ENCODE results near the gene GRN.

The GRN gene

DNA sequence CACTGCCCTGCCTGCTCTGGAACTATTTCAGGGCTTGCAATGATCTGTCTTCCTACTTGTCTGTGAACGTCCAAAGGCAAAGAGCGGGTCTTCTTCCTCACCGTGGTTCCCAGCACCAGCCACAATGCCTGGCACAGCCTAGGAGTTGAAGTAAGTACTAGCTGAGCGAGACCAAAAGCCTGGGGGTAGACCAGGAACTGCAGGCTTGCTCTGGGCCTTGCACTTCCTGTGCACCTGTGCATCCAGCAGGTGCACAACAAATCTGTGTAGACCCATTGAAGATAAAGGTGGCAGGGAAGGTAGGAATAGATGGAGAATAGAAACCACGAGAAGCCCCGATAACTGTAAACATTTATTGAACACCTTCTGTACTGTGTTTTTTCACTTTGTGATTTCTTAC lies 13.9 kb downstream of the GRN start:
- peaks cover 6 to 9% of the 10 kb centered on the region in 2 experiments for H3K36me3 ChIP-seq (ENCODE audit: control insufficient read depth in 1 of 2, insufficient read depth in 2 of 2, low read length in 2 of 2)
- WGBS (ENCODE audit: extremely low coverage, insufficient coverage, insufficient read length), result no CpG with 5 or more reads among the region's 6 CpGs
- H2BK12ac ChIP-seq (ENCODE audit: low read length), result no peak overlapping the region
- no peak overlapping the region for H4K91ac ChIP-seq (ENCODE audit: low read depth, low read length)
- no peak overlapping the region for H3K27ac ChIP-seq (ENCODE audit: low read depth, low read length)
- no peak overlapping the region for H2AFZ ChIP-seq (ENCODE audit: insufficient read depth, low read length, poor library complexity)
- no peak overlapping the region for H3K23ac ChIP-seq (ENCODE audit: low read length)
- peak overlapping the region; percentile 10 for H4K12ac ChIP-seq (ENCODE audit: low read depth, low read length)
- no peak overlapping the region for H3K4ac ChIP-seq (ENCODE audit: low read depth, low read length)
- no peak overlapping the region for H3K9ac ChIP-seq (ENCODE audit: low read length)
- H3K4me1 ChIP-seq (ENCODE audit: control insufficient read depth in 1 of 2, insufficient read depth in 2 of 2, low read length in 2 of 2), result peaks cover 2 to 11% of the 10 kb centered on the region in 2 experiments
- no peaks in the 10 kb centered on the region for H3K27me3 ChIP-seq (ENCODE audit: insufficient read depth, low read length)
- no peak overlapping the region for H3K4me3 ChIP-seq (ENCODE audit: low read depth, low read length)
- H2BK5ac ChIP-seq (ENCODE audit: low read depth, low read length, poor library complexity), result no peak overlapping the region
- no peak overlapping the region for H3K18ac ChIP-seq (ENCODE audit: low read length)
- H3K79me1 ChIP-seq (ENCODE audit: low read length), result peaks cover 6% of the 10 kb centered on the region
- peaks cover 6% of the 10 kb centered on the region for H3K79me2 ChIP-seq (ENCODE audit: control insufficient read depth, insufficient read depth, low read length, poor library complexity)
- no peak overlapping the region for H4K8ac ChIP-seq (ENCODE audit: low read depth, low read length)
- no peak for DNase-seq
- no peak overlapping the region for H3K14ac ChIP-seq (ENCODE audit: low read length)
- H2BK120ac ChIP-seq (ENCODE audit: insufficient read depth, low read length, poor library complexity), result no peak overlapping the region
- H3K4me2 ChIP-seq (ENCODE audit: low read length), result no peak overlapping the region
- H2AK5ac ChIP-seq (ENCODE audit: low read length), result no peak overlapping the region
- H3K9me3 ChIP-seq (ENCODE audit: insufficient read depth, low read depth, low read length), result no peaks in the 10 kb centered on the region

DNA sequence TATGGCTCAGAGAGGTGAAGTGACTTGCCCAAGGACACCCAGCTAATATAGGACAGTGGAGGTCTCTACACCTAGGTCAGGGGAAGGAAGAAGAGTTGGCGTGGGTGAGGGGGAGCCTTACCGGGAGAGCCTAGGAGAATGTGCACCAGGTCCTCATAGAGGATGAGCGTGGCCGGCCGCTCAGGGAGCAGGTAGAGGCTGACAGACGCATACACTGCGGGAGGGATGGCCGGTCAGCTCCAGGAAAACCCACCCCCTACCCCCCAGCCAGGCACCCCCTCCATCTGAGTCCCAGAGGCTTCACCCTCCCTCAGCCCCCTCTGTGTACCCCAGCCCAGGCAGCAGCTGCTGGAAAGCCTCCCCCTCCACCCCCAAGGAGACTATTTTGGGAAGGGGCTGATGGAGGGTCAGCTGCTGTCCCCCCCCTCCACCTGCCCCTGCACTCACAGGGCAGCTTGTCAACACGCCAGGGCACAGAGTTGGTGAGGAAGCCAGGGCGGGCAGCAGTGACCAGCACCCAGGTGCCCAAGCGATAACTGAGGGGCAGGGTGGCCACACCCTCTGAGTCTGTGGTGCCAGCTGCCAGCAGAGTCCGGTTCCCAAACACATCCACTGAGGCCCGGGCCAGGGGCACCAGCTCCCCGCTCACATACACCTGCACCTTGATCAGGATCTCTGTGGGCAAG lies 14.5 kb downstream of the GRN start:
- H4K91ac ChIP-seq (ENCODE audit: low read depth, low read length), result no peak overlapping the region
- no peak overlapping the region for H3K27ac ChIP-seq (ENCODE audit: low read depth, low read length)
- peaks cover 6% of the 10 kb centered on the region for H3K79me2 ChIP-seq (ENCODE audit: control insufficient read depth, insufficient read depth, low read length, poor library complexity)
- no CpG with 5 or more reads among the region's 14 CpGs for WGBS (ENCODE audit: extremely low coverage, insufficient coverage, insufficient read length)
- no peak overlapping the region for H3K23ac ChIP-seq (ENCODE audit: low read length)
- H4K8ac ChIP-seq (ENCODE audit: low read depth, low read length), result no peak overlapping the region
- peaks cover 6% of the 10 kb centered on the region for H3K79me1 ChIP-seq (ENCODE audit: low read length)
- H3K9ac ChIP-seq (ENCODE audit: low read length), result no peak overlapping the region
- no peak overlapping the region for H3K4me3 ChIP-seq (ENCODE audit: low read depth, low read length)
- no peak overlapping the region for H3K18ac ChIP-seq (ENCODE audit: low read length)
- no peak overlapping the region for H2BK5ac ChIP-seq (ENCODE audit: low read depth, low read length, poor library complexity)
- no peak overlapping the region for H3K4ac ChIP-seq (ENCODE audit: low read depth, low read length)
- H3K14ac ChIP-seq (ENCODE audit: low read length), result no peak overlapping the region
- no peaks in the 10 kb centered on the region for H3K27me3 ChIP-seq (ENCODE audit: insufficient read depth, low read length)
- H3K4me2 ChIP-seq (ENCODE audit: low read length), result no peak overlapping the region
- DNase-seq, result no peak
- H3K36me3 ChIP-seq (ENCODE audit: control insufficient read depth in 1 of 2, insufficient read depth in 2 of 2, low read length in 2 of 2), result peaks cover 6 to 9% of the 10 kb centered on the region in 2 experiments
- H2BK120ac ChIP-seq (ENCODE audit: insufficient read depth, low read length, poor library complexity), result no peak overlapping the region
- no peaks in the 10 kb centered on the region for H3K9me3 ChIP-seq (ENCODE audit: insufficient read depth, low read depth, low read length)
- peaks cover 2 to 11% of the 10 kb centered on the region in 2 experiments for H3K4me1 ChIP-seq (ENCODE audit: control insufficient read depth in 1 of 2, insufficient read depth in 2 of 2, low read length in 2 of 2)
- no peak overlapping the region for H2AFZ ChIP-seq (ENCODE audit: insufficient read depth, low read length, poor library complexity)
- H4K12ac ChIP-seq (ENCODE audit: low read depth, low read length), result no peak overlapping the region
- no peak overlapping the region for H2BK12ac ChIP-seq (ENCODE audit: low read length)
- H2AK5ac ChIP-seq (ENCODE audit: low read length), result no peak overlapping the region

DNA sequence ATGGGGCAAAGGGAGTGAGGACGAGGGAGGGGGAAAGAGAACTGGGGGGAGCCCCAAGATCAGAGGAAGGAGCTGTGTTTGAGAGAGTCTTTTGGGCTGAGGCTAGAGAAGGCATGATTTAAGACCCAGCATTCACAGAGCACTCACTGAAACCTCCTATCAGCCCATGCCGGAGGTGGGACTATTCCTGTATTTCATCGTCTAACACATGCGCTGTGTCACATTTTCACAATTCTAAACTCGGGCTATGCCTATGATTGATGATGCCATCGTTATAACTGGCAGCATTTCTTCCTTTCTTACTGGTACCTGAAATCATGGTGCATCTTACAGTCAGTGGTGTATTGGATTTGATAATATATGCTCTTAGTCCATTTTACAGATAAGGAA lies 15.0 kb downstream of the GRN start:
- Histone ChIP-seq H3K9me3 (ENCODE audit: insufficient read depth, low read depth, low read length) (no peaks in the 10 kb centered on the region), H2BK12ac (ENCODE audit: low read length) (no peak overlapping the region), H3K4me2 (ENCODE audit: low read length) (no peak overlapping the region), H3K79me1 (ENCODE audit: low read length) (peaks cover 6% of the 10 kb centered on the region), H3K36me3 (ENCODE audit: control insufficient read depth in 1 of 2, insufficient read depth in 2 of 2, low read length in 2 of 2) (peaks cover 4 to 9% of the 10 kb centered on the region in 2 experiments), H2BK5ac (ENCODE audit: low read depth, low read length, poor library complexity) (no peak overlapping the region), H3K4ac (ENCODE audit: low read depth, low read length) (no peak overlapping the region), H3K79me2 (ENCODE audit: control insufficient read depth, insufficient read depth, low read length, poor library complexity) (peaks cover 6% of the 10 kb centered on the region), H4K91ac (ENCODE audit: low read depth, low read length) (no peak overlapping the region), H2BK120ac (ENCODE audit: insufficient read depth, low read length, poor library complexity) (no peak overlapping the region), H3K4me1 (ENCODE audit: control insufficient read depth in 1 of 2, insufficient read depth in 2 of 2, low read length in 2 of 2) (peaks cover 2 to 11% of the 10 kb centered on the region in 2 experiments), H4K8ac (ENCODE audit: low read depth, low read length) (no peak overlapping the region), H2AFZ (ENCODE audit: insufficient read depth, low read length, poor library complexity) (no peak overlapping the region), H3K14ac (ENCODE audit: low read length) (no peak overlapping the region), H3K9ac (ENCODE audit: low read length) (no peak overlapping the region), H3K18ac (ENCODE audit: low read length) (no peak overlapping the region), H3K4me3 (ENCODE audit: low read depth, low read length) (no peak overlapping the region), H3K23ac (ENCODE audit: low read length) (no peak overlapping the region), H2AK5ac (ENCODE audit: low read length) (no peak overlapping the region), H4K12ac (ENCODE audit: low read depth, low read length) (no peak overlapping the region), H3K27ac (ENCODE audit: low read depth, low read length) (no peak overlapping the region), H3K27me3 (ENCODE audit: insufficient read depth, low read length) (no peaks in the 10 kb centered on the region)
- WGBS (ENCODE audit: extremely low coverage, insufficient coverage, insufficient read length), result no CpG with 5 or more reads among the region's 6 CpGs
- no peak for DNase-seq

DNA sequence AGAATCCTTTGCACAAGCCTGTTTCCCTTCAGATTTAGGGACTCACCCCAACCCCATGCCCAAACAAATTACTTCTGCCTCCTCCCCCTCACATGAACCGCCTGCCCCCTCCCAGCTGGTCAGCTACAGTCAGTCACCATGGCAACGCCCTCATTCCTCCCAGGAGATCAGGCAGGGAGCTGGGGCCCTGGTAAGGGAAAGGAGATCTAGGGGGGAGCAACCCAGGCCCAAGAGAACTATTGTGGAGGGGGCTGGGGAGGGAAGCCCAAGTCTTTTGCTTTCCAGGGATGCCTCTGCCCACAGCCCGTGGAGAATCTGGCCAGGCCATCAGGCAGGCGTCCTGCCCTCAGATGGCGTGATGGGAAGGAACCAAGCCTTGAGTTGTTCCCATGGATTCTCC lies 15.7 kb downstream of the GRN start:
- H2AK5ac ChIP-seq (ENCODE audit: low read length), result no peak overlapping the region
- no peak overlapping the region for H3K4me3 ChIP-seq (ENCODE audit: low read depth, low read length)
- H2BK12ac ChIP-seq (ENCODE audit: low read length), result no peak overlapping the region
- no CpG with 5 or more reads among the region's 5 CpGs for WGBS (ENCODE audit: extremely low coverage, insufficient coverage, insufficient read length)
- H4K12ac ChIP-seq (ENCODE audit: low read depth, low read length), result no peak overlapping the region
- H3K18ac ChIP-seq (ENCODE audit: low read length), result no peak overlapping the region
- H3K4ac ChIP-seq (ENCODE audit: low read depth, low read length), result no peak overlapping the region
- H3K9ac ChIP-seq (ENCODE audit: low read length), result no peak overlapping the region
- no peaks in the 10 kb centered on the region for H3K9me3 ChIP-seq (ENCODE audit: insufficient read depth, low read depth, low read length)
- no peak for DNase-seq
- H3K14ac ChIP-seq (ENCODE audit: low read length), result no peak overlapping the region
- H3K36me3 ChIP-seq (ENCODE audit: control insufficient read depth in 1 of 2, insufficient read depth in 2 of 2, low read length in 2 of 2), result peaks cover 0 to 6% of the 10 kb centered on the region in 2 experiments
- H2AFZ ChIP-seq (ENCODE audit: insufficient read depth, low read length, poor library complexity), result no peak overlapping the region
- peaks cover 6% of the 10 kb centered on the region for H3K79me2 ChIP-seq (ENCODE audit: control insufficient read depth, insufficient read depth, low read length, poor library complexity)
- H2BK5ac ChIP-seq (ENCODE audit: low read depth, low read length, poor library complexity), result no peak overlapping the region
- H3K79me1 ChIP-seq (ENCODE audit: low read length), result peaks cover 6% of the 10 kb centered on the region
- H3K4me2 ChIP-seq (ENCODE audit: low read length), result no peak overlapping the region
- no peak overlapping the region for H4K91ac ChIP-seq (ENCODE audit: low read depth, low read length)
- no peak overlapping the region for H4K8ac ChIP-seq (ENCODE audit: low read depth, low read length)
- H3K27me3 ChIP-seq (ENCODE audit: insufficient read depth, low read length), result no peaks in the 10 kb centered on the region
- H3K23ac ChIP-seq (ENCODE audit: low read length), result no peak overlapping the region
- no peak overlapping the region for H2BK120ac ChIP-seq (ENCODE audit: insufficient read depth, low read length, poor library complexity)
- H3K27ac ChIP-seq (ENCODE audit: low read depth, low read length), result no peak overlapping the region
- H3K4me1 ChIP-seq (ENCODE audit: control insufficient read depth in 1 of 2, insufficient read depth in 2 of 2, low read length in 2 of 2), result peaks cover 2 to 11% of the 10 kb centered on the region in 2 experiments
